OCI-LY3 (cell line): Measurements from ENCODE around the gene BANK1.

Source experiments
- CTCF ChIP-seq: fragments of 200-600, 300-600 bp; sonication (generic); IDR thresholded peaks from 2 replicates; pipeline ENCODE4 v1.5.1; 2014; ENCODE audit warnings: antibody characterized with exemption, low read length, low read depth
- EZH2phosphoT487 ChIP-seq: fragments of 200-600 bp; shearing (Covaris generic); IDR thresholded peaks from 2 replicates; pipeline ENCODE4 v1.6.1; 2018; ENCODE audit warnings: antibody characterized with exemption, mixed run types, low read depth

DNA sequence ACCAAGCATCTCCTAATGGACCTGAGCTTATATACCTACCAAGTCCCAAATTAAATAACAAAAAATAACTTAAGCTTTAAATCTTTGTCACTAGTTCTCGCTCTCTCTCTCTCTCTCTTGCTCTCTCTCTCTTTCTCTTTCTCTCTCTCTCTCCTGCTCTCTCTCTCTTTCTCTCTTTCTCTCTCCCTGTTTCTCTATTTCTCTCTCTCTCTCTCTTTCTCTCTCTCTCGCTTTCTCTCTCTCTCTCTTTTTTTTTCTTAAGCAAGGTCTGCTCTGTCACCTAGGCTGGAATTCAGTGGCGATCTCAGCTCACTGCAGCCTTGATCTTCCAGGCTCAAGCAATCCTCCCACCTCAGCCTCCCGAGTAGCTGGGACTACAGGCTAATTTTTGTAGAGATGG, 266.6 kb downstream of the BANK1 start:
- TF ChIP-seq CTCF (no peak), EZH2phosphoT487 (no peak)
